HG03159 (cell line): ENCODE data around the gene REELD1.

Experiments
- ATAC-seq: cut with Tn5 transposase; IDR thresholded peaks from one replicate; pipeline ENCODE4 v1.9.1; 2021; ENCODE audit warnings: mild to moderate bottlenecking, moderate library complexity; ENCODE audit not compliant: unreplicated experiment

The REELD1 gene

GRCh38 chr4:146263793-146264192 is 49.5 kb downstream of the REELD1 start:
- no peak for ATAC-seq

- ATAC-seq, result no peak
Measured at GRCh38 chr4:146265950-146266490, 51.7 kb downstream of the REELD1 start.

GRCh38 chr4:146267826-146268225 is 53.5 kb downstream of the REELD1 start:
- no peak for ATAC-seq

GRCh38 chr4:146269228-146269653 is 54.9 kb downstream of the REELD1 start:
- ATAC-seq, result peak; percentile 50

- no peak for ATAC-seq
Measured at GRCh38 chr4:146271466-146271865, 57.1 kb downstream of the REELD1 start.

- ATAC-seq, result peak; percentile 67
Measured at GRCh38 chr4:146273204-146273901, 59.0 kb downstream of the REELD1 start.

- no peak for ATAC-seq
Measured at GRCh38 chr4:146274774-146275173, 60.4 kb downstream of the REELD1 start.

- ATAC-seq, result no peak
Measured at GRCh38 chr4:146275370-146275769, 61.0 kb downstream of the REELD1 start.

- no peak for ATAC-seq
Measured at GRCh38 chr4:146278986-146279385, 64.6 kb downstream of the REELD1 start.
